Kidney (tissue), 14 donors: Measurements from ENCODE around the gene PLA2G4A. TPM values are rescaled to one million over a fixed set of nuclear protein-coding genes. Genes with fewer than 3 reads are reported as not detected.

Experiments
- DNase-seq, 5 donors: peaks; one replicate each; pipeline ENCODE4 v3.0.0-alpha.2; 2013 to 2020
- FAIRE-seq: peaks from 2 replicates; lab custom pipeline; 2012; peaks lifted over from hg19 to GRCh38; lab: Jason Lieb, UNC
- H3K27ac ChIP-seq, 2 donors: one replicate each; pipeline ENCODE4 v1.7.0; 2013; ENCODE audit warnings: low read depth in 2 of 2, low read length in 2 of 2, inconsistent platforms in 1 of 2
- H3K27me3 ChIP-seq: one replicate; pipeline ENCODE4 v1.7.1; 2013; ENCODE audit warnings: low read length, inconsistent platforms; ENCODE audit not compliant: control insufficient read depth, insufficient read depth
- H3K36me3 ChIP-seq, 3 donors: one replicate each; pipeline versions ENCODE4 v1.7.0 to v1.7.1; 2013; ENCODE audit warnings: low read length in 3 of 3, control low read depth in 1 of 3, inconsistent platforms in 1 of 3; ENCODE audit not compliant: insufficient read depth in 3 of 3, control insufficient read depth in 2 of 3
- H3K4me1 ChIP-seq, 3 donors: one replicate each; pipeline versions ENCODE4 v1.7.0 to v1.7.1; 2013; ENCODE audit warnings: low read length in 3 of 3, inconsistent platforms in 1 of 3, low read depth in 1 of 3; ENCODE audit not compliant: control insufficient read depth in 2 of 3, insufficient read depth in 2 of 3
- H3K4me3 ChIP-seq, 3 donors: one replicate each; pipeline versions ENCODE4 v1.7.0 to v1.8.1; 2013; ENCODE audit warnings: low read length in 3 of 3, control low read depth in 1 of 3, inconsistent platforms in 1 of 3
- H3K9ac ChIP-seq, 3 donors: one replicate each; pipeline versions ENCODE4 v1.7.0 to v1.7.1; 2013; ENCODE audit warnings: low read length in 3 of 3, control low read depth in 1 of 3, inconsistent platforms in 1 of 3
- H3K9me3 ChIP-seq, 3 donors: one replicate each; pipeline versions ENCODE4 v1.7.0 to v1.7.1; 2013; ENCODE audit warnings: low read length in 3 of 3, control low read depth in 1 of 3, inconsistent platforms in 1 of 3; ENCODE audit not compliant: control insufficient read depth in 2 of 3, insufficient read depth in 1 of 3
- CTCF ChIP-seq: IDR thresholded peaks from 3 replicates; pipeline ENCODE4 v1.5.1; 2012; ENCODE audit warnings: mild to moderate bottlenecking, moderate library complexity, borderline replicate concordance; ENCODE audit not compliant: insufficient read depth; ENCODE audit errors: extremely low read depth
- intact Hi-C: fragments of 100-400 bp; cut with DNase I; formaldehyde crosslinking; loops from one replicate; pipeline ENCODE4 v1.11.1; 2022
- polyA plus RNA-seq: library from polyadenylated mRNA; stranded (reverse); fragments of 350-450 nt; fragmentation: Illumina TruSeq; extraction: RNeasy Lipid Tissue Mini Kit (QIAGEN cat#74804); gene quantifications from one replicate; pipeline ENCODE4 v1.2.3, GENCODE V29; 2014; ENCODE audit warnings: low read depth, low replicate concordance; ENCODE audit not compliant: insufficient read depth
- total RNA-seq: library from RNA; stranded (reverse); fragmentation: NEBNext Ultra II Directional; extraction: Animal tissue kit (Norgen Biotek cat#: 25700); gene quantifications from one replicate; pipeline ENCODE4 v1.2.1, GENCODE V29; 2021
- donor health status: control.
- donor health status: control.
- donor health status: control.
- donor health status: control.
- donor health status: control.
- donor health status: DM: yes; HTN: yes; CAD: no.
- donor health status: Normal renal cell carcinoma (clear cell type).

Gene PLA2G4A
- total and polyA plus RNA-seq, 2 donors from 2014 or later: 3.4 to 8.4 TPM

DNA sequence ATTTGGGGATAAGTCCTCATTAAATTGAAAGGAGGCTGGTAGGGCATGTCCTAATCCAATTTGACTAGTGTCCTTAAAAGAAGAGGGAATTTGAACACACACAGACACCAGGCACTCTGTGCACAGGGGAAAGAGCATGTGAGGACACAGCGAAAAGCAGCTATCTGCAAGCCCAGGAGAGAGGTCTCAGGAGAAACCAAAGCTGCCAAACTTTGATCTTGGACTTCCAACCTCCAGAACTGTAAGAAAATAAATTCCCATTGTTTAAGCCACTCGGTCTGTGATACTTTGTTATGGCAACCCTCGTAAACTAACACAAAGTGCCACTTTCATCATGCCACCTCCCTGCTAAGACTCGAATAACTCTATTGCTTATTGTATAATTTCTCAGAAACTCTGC, 13.8 kb downstream of the PLA2G4A start:
- FAIRE-seq: no peak
- peaks cover 0 to 2% (median 2%) of the 10 kb centered on the region in 3 donors for H3K4me1 ChIP-seq
- H3K9ac ChIP-seq: no peak overlapping the region
- no peak for DNase-seq
- intact Hi-C loops: no loop called here
- H3K4me3 ChIP-seq: no peak overlapping the region
- H3K27ac ChIP-seq: no peak overlapping the region
- TF ChIP-seq CTCF: no peak
- H3K27me3 ChIP-seq: no peaks in the 10 kb centered on the region
- no peaks in the 10 kb centered on the region for H3K36me3 ChIP-seq
- no peaks in the 10 kb centered on the region for H3K9me3 ChIP-seq

DNA sequence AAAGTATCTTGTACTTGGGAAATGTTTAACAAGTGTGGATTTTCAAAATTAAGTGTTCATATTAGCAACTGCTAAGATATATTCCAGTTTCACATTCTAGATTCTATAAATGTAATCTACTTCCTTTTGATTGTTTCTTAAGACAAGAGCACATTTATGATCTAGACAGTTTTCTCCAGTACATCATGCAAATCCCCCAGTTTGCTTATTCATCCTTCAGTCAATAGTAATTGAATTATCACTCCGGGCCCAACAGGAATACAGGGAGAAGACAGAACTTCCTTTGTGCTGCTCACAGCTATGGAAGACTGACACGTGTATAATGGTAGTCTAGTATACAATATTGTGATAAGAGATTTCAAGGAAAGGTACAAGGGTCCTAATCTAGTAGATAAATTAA, 14.5 kb downstream of the PLA2G4A start:
- no peak for FAIRE-seq
- H3K9me3 ChIP-seq: no peaks in the 10 kb centered on the region

GRCh38 chr1:186843931-186844330, 15.2 kb downstream of the PLA2G4A start:
- DNase-seq (no peak), FAIRE-seq (no peak)
- no peaks in the 10 kb centered on the region for H3K27me3 ChIP-seq
- H3K9me3 ChIP-seq: no peaks in the 10 kb centered on the region
- H3K4me3 ChIP-seq: no peak overlapping the region
- H3K27ac ChIP-seq: no peak overlapping the region
- H3K36me3 ChIP-seq: no peaks in the 10 kb centered on the region
- H3K9ac ChIP-seq: no peak overlapping the region
- TF ChIP-seq CTCF: no peak
- intact Hi-C loops: no loop called here
- peaks cover 0 to 2% (median 0%) of the 10 kb centered on the region in 3 donors for H3K4me1 ChIP-seq

More for the DNA sequence above, 14.5 kb downstream of the PLA2G4A start:
- Histone ChIP-seq H3K27me3 (no peaks in the 10 kb centered on the region), H3K4me1 (peaks cover 0 to 2% (median 2%) of the 10 kb centered on the region in 3 donors), H3K9ac (no peak overlapping the region), H3K27ac (no peak overlapping the region), H3K4me3 (no peak overlapping the region), H3K36me3 (no peaks in the 10 kb centered on the region)
- no peak for DNase-seq
- TF ChIP-seq CTCF: no peak
- intact Hi-C loops: no loop called here
